HEK293T (cell line): ENCODE results near the gene SLC16A11.

Experiments used
- FOXK2 ChIP-seq: fragments of 450-650 bp; IDR thresholded peaks from 2 replicates; pipeline ENCODE4 v1.6.1; 2016; ENCODE audit warnings: mild to moderate bottlenecking
- NFRKB ChIP-seq: fragments of 450-650 bp; IDR thresholded peaks from 2 replicates; pipeline ENCODE4 v1.6.1; 2016; ENCODE audit warnings: mild to moderate bottlenecking, moderate library complexity
- TARDBP ChIP-seq: fragments of 450-650 bp; IDR thresholded peaks from 2 replicates; pipeline ENCODE4 v1.6.1; 2016

DNA sequence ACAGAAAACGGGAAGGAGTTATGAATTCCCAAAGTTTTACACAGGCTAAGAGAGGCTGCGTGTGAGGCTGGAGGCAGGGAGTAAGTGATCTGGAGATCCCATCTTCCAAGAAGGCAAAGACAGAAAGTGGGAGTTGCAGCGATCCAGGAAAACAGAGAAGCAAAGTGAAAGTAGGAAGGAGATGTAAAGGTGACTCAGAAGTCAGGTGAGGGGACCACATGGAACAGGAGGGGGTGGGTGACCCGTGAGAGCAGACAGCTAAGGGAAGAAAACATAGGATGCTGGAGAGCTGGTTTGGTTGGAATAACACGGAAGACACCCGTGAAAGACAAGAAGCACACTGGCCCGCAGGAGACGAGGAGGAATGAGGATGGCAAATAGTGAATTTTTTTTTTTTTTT, 46.7 kb downstream of the SLC16A11 start:
- no peak for TF ChIP-seq NFRKB
- TF ChIP-seq FOXK2, result no peak
- no peak for TF ChIP-seq TARDBP
